Measurements from ENCODE around the gene IL11.

Gene IL11

DNA sequence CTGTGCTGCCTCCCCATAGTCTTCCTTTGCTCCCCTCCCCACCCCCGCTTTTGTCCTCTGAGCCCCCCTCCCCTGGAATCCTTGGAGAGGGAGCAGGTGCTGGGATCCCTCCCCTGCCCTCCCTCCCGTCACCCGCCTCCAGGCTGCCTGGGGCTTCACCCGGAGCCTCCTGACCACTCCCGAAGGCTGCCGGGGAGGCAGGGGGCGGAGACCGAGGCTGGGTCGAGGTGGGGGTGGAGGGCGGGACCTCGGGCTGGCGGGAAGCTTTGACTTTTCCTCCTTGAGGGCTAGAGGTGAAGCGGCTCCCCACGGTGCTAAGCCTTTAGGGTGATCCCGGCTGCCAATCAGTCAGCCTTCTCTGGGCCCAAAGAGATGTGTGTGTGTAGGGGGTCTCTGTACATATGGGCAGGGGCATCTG, 29.1 kb downstream of the IL11 start:
- TF ChIP-seq POLR2AphosphoS5 (IDR thresholded peaks at IDR 0.05; ENCODE audit: low read depth, low read length) (no peak; the same call in 1 of the 2 replicates), TAF1 (IDR thresholded peaks at IDR 0.05; ENCODE audit: borderline replicate concordance, insufficient read depth, low read length) (no peak), SIN3A (IDR thresholded peaks at IDR 0.05; ENCODE audit: borderline replicate concordance, insufficient read depth, low read length) (no peak), FOXP2 (optimal IDR thresholded peaks at IDR 0.05; ENCODE audit: borderline replicate concordance, extremely low read depth, extremely low read length, insufficient read depth) (no peak), REST (IDR thresholded peaks at IDR 0.05; ENCODE audit: insufficient read depth in 1 of 2, low read depth in 2 of 2, low read length in 2 of 2) (no peak)

DNA sequence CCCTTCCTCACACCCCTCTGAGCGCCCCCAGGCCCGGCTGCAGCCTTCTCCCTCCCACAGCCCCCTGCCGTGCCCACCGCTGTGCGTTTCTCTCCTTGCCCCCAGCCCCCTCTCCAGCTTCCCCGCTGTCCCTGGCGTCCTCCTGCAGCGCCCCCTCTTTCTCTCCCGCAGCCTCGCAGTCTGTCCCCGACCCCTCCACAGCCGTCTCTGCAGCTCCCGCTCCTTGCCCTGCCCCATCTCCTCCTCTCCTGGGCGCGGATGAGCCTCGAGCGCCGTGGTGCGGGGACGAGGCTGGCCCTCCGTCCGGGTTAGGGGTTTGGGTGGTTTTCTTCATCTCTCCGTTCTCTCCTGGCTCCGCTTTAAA, 29.5 kb downstream of the IL11 start:
- no peak for TF ChIP-seq POLR2AphosphoS5 (IDR thresholded peaks at IDR 0.05; ENCODE audit: low read depth, low read length)

GRCh38 chr19:55339889-55340783, 30.1 kb downstream of the IL11 start:
- TF ChIP-seq POLR2AphosphoS5 (IDR thresholded peaks at IDR 0.05; ENCODE audit: low read depth, low read length) = peak; percentile 84
- TF ChIP-seq FOXP2 (optimal IDR thresholded peaks at IDR 0.05; ENCODE audit: borderline replicate concordance, extremely low read depth, extremely low read length, insufficient read depth) = no peak
- no peak for TF ChIP-seq REST (IDR thresholded peaks at IDR 0.05; ENCODE audit: insufficient read depth in 1 of 2, low read depth in 2 of 2, low read length in 2 of 2)

DNA sequence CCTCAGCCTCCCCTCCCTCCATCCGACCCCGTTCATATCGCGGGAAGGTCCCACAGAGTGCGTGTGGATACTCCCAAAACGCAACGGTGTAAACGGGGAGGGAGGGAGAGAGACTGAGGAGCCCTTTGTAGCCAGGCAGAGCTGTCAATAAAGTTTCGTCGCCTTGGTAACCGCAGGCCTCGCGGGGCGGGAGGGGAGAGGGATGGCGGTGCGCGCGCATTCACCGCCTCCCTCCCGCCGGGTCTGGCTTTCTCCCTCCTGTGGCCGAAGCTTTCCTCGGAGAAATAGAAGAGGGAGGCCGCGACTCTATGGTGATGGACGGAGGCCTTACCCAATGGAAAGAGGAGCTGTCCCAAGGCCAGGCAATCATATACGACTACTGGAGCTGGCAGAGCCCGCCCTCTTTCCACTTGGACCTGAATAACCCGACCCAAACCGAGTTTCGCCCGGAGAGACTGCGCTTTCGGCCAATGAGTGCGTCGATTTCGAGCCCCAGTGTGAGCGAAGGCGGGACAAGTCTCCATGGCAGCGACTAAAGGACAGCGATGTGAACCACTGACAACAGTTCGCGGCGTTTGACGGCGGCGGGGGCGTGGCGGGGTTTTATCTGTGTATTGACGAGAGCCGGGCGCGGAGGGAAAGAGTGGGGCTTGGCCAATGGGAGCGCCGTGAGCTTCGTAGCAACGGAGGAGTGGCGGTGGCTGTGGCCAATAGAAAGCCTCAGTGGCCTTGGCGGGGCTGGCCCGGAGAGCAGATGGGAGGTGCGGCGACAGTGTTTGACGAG, 31.0 kb downstream of the IL11 start, which contains the start of gene KMT5C:
Gene KMT5C, plus strand, starts transcription at position 772 of the 784 bp plus-strand sequence. CDS start 2,061 bp downstream, outside the sequence.
- TF ChIP-seq POLR2AphosphoS5 (IDR thresholded peaks at IDR 0.05; ENCODE audit: low read depth, low read length) (peak; percentile 5; the same call in 1 of the 2 replicates), FOXP2 (optimal IDR thresholded peaks at IDR 0.05; ENCODE audit: borderline replicate concordance, extremely low read depth, extremely low read length, insufficient read depth) (peak; percentile 35), SIN3A (IDR thresholded peaks at IDR 0.05; ENCODE audit: borderline replicate concordance, insufficient read depth, low read length) (peak; percentile 52; the same call in 1 of the 2 replicates), REST (IDR thresholded peaks at IDR 0.05; ENCODE audit: insufficient read depth in 1 of 2, low read depth in 2 of 2, low read length in 2 of 2) (no peak), TAF1 (IDR thresholded peaks at IDR 0.05; ENCODE audit: borderline replicate concordance, insufficient read depth, low read length) (peak; percentile 85; the same call in 1 of the 2 replicates)

- no peak for TF ChIP-seq POLR2AphosphoS5 (IDR thresholded peaks at IDR 0.05; ENCODE audit: low read depth, low read length)
- TF ChIP-seq TAF1 (IDR thresholded peaks at IDR 0.05; ENCODE audit: borderline replicate concordance, insufficient read depth, low read length) = no peak
- no peak for TF ChIP-seq FOXP2 (optimal IDR thresholded peaks at IDR 0.05; ENCODE audit: borderline replicate concordance, extremely low read depth, extremely low read length, insufficient read depth)
- TF ChIP-seq REST (IDR thresholded peaks at IDR 0.05; ENCODE audit: insufficient read depth in 1 of 2, low read depth in 2 of 2, low read length in 2 of 2) = no peak
- no peak for TF ChIP-seq SIN3A (IDR thresholded peaks at IDR 0.05; ENCODE audit: borderline replicate concordance, insufficient read depth, low read length)
Observed at GRCh38 chr19:55336101-55336500, 34.2 kb downstream of the IL11 start.
